GM18907 (cell line): Measurements from ENCODE around the gene AGBL5.
A peak's percentile ranks its signal among the peaks of the same experiment; 100 is the strongest.

Experiments
- ATAC-seq: cut with Tn5 transposase; IDR thresholded peaks from one replicate; pipeline ENCODE4 v1.9.1; 2021; ENCODE audit warnings: mild to moderate bottlenecking, moderate library complexity; ENCODE audit not compliant: unreplicated experiment

AGBL5 gene, protein sequence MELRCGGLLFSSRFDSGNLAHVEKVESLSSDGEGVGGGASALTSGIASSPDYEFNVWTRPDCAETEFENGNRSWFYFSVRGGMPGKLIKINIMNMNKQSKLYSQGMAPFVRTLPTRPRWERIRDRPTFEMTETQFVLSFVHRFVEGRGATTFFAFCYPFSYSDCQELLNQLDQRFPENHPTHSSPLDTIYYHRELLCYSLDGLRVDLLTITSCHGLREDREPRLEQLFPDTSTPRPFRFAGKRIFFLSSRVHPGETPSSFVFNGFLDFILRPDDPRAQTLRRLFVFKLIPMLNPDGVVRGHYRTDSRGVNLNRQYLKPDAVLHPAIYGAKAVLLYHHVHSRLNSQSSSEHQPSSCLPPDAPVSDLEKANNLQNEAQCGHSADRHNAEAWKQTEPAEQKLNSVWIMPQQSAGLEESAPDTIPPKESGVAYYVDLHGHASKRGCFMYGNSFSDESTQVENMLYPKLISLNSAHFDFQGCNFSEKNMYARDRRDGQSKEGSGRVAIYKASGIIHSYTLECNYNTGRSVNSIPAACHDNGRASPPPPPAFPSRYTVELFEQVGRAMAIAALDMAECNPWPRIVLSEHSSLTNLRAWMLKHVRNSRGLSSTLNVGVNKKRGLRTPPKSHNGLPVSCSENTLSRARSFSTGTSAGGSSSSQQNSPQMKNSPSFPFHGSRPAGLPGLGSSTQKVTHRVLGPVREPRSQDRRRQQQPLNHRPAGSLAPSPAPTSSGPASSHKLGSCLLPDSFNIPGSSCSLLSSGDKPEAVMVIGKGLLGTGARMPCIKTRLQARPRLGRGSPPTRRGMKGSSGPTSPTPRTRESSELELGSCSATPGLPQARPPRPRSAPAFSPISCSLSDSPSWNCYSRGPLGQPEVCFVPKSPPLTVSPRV

DNA sequence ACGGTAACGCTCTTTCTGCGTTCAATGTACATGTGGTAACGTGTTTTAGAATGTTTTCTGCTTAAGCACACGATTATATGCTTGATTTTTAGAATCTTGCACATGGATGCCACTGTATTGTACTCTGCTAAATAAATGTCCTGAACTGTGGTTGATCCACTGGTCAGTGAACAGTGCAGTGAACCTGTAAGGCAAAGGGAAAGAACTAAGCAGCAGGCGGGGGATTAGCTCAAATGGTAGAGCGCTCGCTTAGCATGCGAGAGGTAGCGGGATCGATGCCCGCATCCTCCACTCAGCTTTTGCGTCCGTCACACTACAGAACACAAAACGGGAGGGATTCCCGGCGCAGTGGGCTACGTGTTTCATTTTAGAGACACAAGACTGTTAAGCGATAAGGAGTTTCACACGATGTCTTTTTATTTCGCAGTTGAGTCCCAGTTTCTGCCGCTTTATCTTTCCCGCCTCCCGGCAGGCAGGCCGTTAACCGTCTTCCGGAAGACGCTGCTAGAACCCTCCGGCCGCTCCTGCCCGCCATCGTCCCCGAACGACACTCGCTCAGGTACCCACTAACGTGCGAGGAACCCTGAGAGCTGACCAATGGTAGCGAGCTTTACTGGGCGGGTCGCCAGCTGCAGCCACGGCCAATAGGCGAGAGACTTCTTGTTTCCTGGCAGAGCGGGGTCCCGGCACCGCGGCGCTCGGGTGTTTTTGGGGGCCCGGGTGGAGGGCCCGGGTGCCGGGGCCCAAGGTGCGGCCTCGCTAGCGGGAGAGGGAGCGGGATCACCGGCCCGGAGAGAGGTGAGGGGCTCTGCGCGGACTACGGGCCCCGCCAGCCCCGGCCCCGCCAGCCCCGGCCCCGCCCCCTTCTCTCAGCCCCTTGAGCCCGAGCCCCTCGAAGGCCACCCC is at the start of gene AGBL5:
Gene AGBL5 (plus strand): TSS at position 673 of the 906 bp plus-strand sequence. CDS start 1,291 bp downstream, outside the sequence.
- peak; percentile 69 for ATAC-seq

DNA sequence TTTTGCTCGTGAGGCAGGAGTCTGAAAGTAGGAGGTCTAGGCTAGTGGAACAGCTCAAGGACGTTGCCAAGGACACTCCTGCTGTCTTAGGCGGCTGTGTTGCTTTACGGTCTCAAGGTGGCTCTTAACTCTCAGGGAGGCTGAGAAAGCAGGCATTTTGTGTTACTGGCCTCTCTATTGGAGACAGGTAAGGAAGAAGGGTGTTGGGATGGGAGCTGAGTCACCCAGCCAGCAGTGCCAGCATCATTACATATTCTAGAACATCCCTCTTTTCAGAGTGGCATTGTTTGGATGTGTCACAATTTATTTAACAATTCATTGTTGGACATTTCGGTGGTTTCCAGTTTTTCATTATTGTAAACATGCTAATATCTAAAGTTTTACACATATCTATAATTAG is 49.5 kb upstream of the AGBL5 start:
- ATAC-seq: no peak

DNA sequence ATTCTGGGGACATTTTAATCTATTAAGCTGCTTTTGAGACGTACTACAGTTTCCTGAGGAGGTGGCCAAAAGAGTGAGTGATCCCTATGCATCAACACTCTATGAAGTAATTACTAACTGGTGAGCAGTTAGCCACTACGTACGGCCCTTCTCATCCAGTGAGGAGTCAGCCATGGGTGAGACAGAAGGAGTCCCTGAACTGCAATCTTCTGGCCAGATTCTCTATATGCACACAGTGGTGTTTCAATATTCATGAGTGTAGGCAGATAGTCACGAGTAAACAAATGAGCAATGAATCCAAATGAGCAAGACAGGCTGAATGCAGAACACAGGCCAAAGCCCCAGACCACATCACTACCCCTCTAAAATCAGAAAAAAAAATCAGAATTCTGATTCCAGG is 48.5 kb upstream of the AGBL5 start:
- ATAC-seq: no peak

DNA sequence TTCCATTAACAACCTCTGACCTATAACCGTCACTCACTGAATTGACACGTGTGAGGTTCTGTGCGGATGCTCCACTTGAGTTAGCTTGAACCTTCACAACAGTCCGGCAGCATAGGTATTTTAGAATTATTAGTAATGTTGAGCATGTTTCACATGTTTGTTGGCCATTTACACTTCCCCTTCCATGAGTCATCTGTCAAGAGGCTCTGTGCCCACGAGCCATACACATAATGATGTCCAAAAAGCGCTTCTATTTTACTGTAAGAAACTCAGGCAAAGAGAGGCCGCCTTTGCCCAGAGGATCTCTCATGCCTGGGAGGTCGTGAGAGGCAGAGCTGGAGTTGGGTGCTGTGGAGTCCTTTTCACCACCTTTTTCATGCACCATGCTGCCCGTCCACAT is 47.6 kb upstream of the AGBL5 start:
- no peak for ATAC-seq

DNA sequence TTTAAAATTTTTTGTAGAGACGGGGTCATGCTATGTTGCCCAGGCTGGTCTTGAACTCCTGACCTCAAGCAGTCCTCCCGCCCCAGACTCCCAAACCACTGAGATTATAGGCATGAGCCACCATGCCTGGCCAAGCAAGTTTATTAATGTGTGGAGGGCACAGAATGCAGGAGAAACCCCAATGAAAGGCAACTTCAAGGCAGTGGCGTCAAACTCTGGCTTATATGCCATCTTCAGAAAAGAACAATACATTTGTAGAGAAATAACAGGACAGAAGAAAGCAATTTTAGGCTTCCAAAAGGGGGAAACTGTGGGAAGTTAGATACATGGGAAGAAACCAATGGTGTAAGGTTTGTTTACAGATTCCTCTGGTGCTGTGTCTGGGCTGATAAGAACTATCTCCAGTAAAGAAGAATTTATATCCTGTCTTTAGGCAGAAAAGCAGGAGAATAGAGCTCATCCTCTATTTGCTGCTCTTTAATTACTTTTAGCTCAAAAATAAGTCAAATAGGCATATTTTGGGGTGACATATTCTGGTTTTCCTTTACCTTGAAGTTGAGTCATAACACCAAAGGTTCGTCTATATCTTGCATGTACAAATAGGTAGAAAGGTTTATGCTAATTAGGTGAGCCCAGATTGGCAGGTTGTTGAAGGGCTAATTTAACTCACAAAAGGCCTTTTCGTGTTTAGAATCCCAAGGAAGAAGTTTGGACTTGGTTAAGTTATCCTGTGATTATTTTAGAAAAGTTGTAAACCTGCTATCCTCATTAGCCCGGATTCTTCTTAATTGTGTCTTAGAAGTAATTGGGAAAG is 44.7 kb upstream of the AGBL5 start:
- ATAC-seq: no peak

DNA sequence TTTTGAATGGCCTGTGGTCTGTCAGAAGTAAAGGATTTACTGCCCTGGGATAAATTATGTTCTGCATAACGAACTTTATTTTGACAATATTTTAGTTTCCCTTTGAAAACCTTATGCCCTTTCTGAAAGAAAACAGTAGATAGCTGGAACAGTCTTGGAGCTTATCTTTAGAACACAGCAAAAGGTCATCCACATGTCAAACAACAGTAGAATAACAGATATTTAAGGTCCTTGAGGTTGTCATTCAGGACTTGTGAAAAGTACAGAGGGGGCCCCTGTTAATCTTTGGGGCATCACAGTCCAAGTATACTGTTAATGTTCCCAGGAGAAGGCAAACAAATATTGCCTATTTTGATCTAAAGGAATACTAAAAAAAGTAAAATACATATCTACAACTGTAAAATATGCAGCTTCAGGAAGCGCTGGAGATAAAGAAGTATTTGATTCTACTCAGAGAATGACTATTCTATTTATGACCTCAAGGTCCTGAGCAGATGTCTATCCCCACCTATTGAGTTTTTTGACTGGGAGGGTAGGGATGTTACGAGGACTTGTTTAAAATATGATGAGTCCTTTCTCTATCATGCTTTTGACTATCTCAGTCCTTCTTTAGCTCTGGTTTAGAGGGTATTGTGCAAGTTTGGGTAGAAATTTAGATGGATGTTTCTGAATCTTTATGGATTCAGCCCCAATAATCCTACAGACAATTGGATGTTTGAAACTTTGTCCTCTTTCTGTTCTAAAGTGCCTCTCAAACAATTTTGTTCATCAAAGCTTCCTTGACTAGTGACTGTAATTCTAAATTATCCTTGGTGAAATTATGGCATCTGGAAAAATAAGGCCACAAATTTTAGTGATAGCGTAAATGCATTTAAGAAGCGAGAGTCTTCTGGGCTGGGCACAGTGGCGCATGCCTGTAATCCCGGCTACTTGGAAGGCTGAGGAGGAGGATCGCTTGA is 43.8 kb upstream of the AGBL5 start:
- ATAC-seq: no peak

DNA sequence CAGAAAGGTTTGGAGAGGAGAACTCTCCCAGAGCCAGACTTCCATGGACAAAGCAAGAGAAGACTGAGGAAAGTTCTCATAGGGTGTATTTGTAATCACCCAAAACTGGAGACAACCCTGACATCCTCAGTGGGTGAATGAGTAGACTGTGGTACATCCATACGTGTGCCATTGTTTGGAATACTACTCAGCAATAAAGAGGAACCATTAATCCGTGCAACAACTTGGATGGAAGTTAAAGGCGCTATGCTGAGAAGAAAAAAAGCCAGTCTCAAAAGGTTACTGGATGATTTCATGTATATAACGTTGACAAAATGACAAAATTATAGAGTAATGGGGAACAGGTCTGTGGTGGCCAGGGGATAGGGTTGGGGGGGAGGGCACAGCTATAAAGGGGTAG is 42.8 kb upstream of the AGBL5 start:
- no peak for ATAC-seq

DNA sequence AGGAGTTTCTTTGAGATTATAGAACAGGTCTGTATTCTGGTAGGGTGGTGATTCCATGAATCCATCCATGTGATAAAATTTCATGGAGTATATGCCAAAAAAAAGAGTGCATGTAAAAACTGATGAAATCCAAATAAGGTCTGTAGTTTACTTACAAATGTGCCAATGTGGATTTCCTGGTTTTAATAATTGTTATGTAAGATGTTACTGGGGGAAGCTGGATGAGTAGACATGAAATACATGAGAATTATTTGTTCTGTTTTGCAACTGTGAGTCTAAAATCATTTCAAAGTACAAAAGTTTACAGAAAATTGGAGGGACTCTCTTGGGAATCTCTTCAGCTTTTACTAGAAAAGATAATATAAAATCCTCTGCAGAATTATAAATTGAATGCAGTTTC is 42.4 kb upstream of the AGBL5 start:
- no peak for ATAC-seq

DNA sequence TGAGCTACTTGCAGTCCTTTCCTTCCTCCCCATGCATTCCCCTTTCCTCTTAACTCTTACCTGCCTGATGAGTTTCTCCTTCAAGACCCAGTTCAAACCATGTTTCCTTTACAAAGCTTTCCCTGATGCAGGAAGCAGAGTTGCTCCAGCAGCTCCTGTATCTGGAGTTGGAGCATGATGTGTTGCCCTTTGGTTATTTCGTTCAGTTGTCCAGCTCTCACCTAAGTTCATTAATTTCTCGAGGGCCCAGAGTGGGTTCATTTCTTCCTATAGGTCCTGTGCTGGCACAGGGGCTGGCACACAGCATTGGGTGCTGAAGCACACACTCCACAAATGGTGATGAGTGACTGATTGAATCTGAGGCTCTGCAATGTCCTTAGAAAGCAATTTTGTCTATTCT is 41.8 kb upstream of the AGBL5 start:
- ATAC-seq: no peak

DNA sequence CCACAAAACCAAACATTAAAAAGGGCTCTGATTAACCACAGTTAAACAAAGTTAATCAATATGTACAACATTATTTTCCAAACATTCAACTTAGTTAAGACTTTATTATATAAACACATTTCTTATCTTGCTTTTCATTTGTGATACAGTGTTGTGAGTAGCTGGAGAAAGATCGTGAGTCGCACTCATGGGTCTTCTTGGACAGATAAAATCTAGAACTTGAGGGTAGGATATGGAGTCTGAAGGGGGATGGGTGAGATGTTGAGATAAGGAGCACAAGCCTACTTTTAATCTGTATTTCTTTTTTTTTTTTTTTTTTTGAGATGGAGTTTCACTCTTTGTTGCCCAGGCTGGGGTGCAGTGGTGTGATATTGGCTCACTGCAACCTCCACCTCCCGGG is 41.3 kb upstream of the AGBL5 start:
- no peak for ATAC-seq

DNA sequence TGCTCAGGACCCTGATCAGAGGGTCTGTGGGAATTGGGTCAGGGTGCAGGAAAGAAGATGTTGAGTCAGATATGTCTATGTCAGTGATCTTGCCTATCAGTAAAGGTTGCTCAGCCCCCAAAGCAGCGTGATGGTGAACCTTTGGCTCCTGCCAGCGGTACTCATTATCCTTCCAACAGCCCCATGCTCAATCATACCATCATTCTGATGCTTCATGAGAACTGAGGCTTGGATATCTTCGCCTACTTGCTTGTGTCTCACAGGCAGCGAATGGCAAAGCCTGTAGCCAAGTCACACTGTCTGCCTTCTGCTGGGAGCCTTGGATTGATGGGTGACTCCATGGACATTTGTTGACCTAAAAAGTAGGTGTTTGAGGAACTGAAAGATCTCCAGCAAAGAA is 37.7 kb upstream of the AGBL5 start:
- ATAC-seq: no peak

DNA sequence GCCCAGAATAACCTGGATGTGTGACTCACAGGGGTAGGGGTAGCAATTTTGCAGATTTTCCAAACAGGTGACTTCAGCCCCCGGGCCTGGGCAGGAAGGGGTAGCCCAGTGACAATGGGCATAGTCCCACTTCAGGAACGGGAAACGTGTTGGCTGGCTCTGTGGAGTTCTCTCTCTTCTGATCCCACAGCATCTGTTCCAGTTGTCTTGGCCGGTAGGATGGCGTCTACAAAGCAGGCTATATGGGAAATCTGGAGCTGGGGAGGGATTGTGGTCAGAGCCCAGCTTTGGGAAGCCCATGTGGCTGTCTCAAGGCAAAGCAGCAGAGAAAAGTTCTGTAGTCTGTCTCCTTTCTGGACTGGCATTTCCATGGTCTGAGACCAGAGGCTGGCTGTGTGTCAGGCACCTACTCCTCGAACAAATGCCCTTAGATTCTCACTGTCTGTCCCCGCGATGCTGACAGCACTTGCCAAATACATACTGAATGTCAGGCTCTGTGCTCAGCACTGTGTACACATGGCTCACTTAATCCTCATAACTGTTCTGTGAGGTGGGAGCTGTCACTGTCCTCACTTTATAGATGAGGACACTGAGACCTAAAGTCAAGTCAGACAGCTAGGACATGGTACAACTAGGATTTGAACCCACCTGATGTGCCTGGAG is 36.6 kb upstream of the AGBL5 start:
- ATAC-seq: no peak

DNA sequence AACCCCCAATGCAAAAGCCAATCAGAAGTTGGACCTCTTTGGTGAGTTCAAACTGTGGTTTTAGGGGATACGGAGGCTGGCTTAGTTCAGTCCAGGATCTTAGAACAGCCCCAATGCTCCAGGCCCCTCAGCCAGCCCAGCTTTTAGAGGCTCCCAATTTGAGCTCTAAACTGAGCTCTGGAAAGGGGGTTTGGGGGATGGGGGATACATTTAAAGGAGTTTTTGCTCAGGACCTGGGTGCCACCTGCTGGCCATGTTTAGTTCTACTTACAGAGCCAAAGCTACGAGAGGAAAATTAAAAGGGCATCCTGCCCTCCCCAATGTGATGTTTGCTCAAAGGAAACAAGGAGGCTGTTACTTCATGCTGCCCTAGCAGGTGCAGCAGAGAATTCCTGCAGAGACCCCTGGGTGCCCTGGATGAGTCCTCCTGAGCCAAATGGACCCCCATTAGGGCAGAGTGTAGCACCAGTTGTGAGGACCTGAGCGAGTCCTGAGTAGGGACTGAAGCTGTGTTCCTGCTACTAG is 34.6 kb upstream of the AGBL5 start:
- ATAC-seq: no peak

DNA sequence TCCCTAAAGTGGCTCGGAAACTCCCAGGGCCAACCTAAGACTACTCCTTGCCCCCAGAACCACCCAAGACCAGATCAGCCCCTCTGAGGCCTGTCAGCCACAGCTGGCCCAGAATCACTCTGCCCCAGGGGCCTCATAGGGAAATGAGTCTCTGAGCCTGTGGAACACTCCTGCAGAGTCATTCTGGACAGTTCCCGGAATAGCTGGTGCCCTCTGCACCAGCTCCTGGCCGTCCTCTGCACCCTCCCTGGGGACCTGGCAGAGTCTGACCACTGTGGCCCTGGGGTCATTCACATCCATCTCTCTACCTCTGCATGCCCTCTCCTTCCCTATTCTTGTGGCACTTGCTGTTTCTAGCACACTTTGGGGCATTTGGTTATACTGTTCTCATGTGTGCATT is 33.3 kb upstream of the AGBL5 start:
- ATAC-seq: no peak

DNA sequence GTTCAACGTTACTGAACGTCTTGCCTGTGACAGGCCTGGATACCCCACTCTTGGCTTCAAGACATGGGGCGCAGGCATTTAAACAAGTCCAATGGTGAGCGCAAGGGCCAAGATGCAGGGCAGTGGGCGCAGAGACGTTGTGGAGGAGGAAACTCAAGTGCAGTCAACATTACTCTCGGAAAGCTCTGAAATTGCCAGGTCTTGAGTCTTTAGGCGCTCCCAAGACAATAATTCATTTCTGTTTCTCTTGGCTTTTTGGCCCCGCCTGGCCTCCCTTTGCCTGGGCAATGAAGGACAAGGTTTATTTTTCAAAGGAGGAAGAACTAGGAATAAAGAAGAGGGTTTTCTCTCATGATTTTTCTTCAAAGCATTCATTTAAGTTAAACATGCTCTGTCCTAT is 32.0 kb upstream of the AGBL5 start:
- no peak for ATAC-seq

DNA sequence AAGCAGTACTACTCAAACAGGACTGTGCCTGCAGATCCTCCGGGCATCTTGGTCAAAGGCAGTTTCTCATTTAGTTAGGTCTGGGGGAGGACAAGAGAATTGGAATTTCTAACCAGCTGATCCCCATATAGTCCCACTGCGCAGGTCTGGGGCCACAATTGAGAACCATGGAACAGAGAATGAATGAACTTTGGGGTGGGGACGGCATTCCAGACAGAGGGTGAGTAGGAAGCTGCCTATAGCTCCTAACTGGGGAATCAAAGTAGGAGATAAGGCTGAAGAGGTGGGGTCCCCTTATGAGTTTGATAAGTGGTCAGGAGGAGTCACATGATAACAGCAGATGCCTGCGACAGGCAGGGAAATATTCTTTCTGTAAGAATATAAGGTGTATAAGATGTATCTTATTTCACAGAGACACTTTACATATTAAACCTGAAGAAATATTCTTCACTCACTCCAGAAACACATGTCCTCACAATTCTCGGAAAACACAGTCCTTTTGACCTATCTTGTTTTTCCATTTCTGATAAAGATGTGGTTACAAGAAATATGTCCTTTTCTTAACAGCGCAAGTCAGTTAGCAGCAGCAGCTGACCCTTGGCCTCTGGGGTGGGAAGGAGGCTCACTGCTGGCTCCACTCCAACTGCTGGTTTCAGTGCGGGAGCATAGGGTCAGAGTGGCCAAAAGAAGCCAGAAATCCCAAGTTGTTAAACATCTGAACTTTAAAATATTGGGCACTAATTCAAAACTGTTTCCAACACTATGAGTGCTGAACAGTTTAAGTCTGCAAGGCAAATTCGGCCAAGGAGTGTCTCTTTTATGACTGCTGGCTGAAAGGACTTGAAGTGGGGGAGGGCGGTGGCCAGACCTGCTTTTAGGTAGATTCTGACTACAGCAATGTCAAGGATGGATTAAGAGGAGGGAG is 31.3 kb upstream of the AGBL5 start:
- ATAC-seq: no peak
